ENCODE results near the gene VPS13D.

DNA sequence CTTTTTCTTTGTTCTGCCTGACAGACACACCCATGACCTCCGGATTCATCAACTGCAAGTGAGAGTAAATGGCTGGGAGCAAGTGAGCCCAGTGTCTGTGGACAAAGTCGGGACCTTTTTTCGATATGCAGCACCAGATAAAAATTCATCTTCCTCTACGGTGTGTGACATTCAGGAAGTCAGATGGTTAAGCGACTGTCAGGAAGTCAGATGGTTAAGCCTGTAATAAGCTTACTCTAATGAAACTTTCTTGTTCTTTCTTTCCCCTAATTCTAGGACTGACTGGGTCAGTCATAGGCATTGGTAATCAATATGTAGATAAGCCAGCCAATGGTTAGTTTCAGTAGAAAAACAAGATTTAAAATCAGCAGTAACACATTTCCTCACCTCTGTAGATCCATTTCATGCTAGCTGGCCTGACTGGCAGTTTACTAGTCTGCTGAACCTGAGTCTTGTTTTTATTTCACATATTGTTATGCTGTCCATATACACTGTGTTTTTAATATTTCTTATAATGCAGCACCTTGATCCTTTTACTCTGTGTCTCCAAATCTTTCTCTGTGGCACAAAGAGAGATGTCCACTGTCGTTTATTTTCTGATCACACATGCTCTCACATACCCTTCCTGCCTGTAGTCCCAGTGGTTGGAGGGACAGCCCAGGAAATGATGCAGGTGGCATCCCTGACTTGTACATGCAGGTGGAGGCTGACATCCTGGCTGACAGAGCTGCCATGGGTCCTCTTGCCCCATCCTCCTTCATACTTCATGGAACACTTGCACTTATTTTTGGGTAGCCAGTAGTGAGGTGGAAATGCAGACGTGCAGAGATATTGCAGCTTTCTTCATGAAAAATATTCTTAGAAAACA is 115.8 kb downstream of the VPS13D start:
- TF ChIP-seq, protein P1, sequence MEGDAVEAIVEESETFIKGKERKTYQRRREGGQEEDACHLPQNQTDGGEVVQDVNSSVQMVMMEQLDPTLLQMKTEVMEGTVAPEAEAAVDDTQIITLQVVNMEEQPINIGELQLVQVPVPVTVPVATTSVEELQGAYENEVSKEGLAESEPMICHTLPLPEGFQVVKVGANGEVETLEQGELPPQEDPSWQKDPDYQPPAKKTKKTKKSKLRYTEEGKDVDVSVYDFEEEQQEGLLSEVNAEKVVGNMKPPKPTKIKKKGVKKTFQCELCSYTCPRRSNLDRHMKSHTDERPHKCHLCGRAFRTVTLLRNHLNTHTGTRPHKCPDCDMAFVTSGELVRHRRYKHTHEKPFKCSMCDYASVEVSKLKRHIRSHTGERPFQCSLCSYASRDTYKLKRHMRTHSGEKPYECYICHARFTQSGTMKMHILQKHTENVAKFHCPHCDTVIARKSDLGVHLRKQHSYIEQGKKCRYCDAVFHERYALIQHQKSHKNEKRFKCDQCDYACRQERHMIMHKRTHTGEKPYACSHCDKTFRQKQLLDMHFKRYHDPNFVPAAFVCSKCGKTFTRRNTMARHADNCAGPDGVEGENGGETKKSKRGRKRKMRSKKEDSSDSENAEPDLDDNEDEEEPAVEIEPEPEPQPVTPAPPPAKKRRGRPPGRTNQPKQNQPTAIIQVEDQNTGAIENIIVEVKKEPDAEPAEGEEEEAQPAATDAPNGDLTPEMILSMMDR (conservative IDR thresholded peaks at IDR 0.05; ENCODE audit: low read depth in 2 of 2) = no peak
- TF ChIP-seq POLR2AphosphoS5 (IDR thresholded peaks at IDR 0.05; ENCODE audit: low read depth) (no peak), EZH2 (IDR thresholded peaks at IDR 0.05; ENCODE audit: low read depth, unreplicated experiment) (no peak), EZH2phosphoT487 (IDR thresholded peaks at IDR 0.05; ENCODE audit: unreplicated experiment) (no peak), STAT1 (IDR thresholded peaks at IDR 0.05; ENCODE audit: unreplicated experiment) (no peak), CREB1 (CRISPR knock-in tag; IDR thresholded peaks at IDR 0.05; ENCODE audit: low read depth) (no peak), ZNF114 (CRISPR knock-in tag; IDR thresholded peaks at IDR 0.05) (no peak), JUNB (IDR thresholded peaks at IDR 0.05; ENCODE audit: unreplicated experiment) (no peak), NANOG (IDR thresholded peaks at IDR 0.05; ENCODE audit: borderline replicate concordance) (no peak), ZNF331 (CRISPR knock-in tag; IDR thresholded peaks at IDR 0.05; ENCODE audit: low read depth) (no peak)
- TF ChIP-seq, protein P2, sequence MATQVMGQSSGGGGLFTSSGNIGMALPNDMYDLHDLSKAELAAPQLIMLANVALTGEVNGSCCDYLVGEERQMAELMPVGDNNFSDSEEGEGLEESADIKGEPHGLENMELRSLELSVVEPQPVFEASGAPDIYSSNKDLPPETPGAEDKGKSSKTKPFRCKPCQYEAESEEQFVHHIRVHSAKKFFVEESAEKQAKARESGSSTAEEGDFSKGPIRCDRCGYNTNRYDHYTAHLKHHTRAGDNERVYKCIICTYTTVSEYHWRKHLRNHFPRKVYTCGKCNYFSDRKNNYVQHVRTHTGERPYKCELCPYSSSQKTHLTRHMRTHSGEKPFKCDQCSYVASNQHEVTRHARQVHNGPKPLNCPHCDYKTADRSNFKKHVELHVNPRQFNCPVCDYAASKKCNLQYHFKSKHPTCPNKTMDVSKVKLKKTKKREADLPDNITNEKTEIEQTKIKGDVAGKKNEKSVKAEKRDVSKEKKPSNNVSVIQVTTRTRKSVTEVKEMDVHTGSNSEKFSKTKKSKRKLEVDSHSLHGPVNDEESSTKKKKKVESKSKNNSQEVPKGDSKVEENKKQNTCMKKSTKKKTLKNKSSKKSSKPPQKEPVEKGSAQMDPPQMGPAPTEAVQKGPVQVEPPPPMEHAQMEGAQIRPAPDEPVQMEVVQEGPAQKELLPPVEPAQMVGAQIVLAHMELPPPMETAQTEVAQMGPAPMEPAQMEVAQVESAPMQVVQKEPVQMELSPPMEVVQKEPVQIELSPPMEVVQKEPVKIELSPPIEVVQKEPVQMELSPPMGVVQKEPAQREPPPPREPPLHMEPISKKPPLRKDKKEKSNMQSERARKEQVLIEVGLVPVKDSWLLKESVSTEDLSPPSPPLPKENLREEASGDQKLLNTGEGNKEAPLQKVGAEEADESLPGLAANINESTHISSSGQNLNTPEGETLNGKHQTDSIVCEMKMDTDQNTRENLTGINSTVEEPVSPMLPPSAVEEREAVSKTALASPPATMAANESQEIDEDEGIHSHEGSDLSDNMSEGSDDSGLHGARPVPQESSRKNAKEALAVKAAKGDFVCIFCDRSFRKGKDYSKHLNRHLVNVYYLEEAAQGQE (IDR thresholded peaks at IDR 0.05; ENCODE audit: unreplicated experiment) = no peak
- TF ChIP-seq, protein P3, sequence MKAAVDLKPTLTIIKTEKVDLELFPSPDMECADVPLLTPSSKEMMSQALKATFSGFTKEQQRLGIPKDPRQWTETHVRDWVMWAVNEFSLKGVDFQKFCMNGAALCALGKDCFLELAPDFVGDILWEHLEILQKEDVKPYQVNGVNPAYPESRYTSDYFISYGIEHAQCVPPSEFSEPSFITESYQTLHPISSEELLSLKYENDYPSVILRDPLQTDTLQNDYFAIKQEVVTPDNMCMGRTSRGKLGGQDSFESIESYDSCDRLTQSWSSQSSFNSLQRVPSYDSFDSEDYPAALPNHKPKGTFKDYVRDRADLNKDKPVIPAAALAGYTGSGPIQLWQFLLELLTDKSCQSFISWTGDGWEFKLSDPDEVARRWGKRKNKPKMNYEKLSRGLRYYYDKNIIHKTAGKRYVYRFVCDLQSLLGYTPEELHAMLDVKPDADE (IDR thresholded peaks at IDR 0.05) = no peak
- TF ChIP-seq, protein P4, sequence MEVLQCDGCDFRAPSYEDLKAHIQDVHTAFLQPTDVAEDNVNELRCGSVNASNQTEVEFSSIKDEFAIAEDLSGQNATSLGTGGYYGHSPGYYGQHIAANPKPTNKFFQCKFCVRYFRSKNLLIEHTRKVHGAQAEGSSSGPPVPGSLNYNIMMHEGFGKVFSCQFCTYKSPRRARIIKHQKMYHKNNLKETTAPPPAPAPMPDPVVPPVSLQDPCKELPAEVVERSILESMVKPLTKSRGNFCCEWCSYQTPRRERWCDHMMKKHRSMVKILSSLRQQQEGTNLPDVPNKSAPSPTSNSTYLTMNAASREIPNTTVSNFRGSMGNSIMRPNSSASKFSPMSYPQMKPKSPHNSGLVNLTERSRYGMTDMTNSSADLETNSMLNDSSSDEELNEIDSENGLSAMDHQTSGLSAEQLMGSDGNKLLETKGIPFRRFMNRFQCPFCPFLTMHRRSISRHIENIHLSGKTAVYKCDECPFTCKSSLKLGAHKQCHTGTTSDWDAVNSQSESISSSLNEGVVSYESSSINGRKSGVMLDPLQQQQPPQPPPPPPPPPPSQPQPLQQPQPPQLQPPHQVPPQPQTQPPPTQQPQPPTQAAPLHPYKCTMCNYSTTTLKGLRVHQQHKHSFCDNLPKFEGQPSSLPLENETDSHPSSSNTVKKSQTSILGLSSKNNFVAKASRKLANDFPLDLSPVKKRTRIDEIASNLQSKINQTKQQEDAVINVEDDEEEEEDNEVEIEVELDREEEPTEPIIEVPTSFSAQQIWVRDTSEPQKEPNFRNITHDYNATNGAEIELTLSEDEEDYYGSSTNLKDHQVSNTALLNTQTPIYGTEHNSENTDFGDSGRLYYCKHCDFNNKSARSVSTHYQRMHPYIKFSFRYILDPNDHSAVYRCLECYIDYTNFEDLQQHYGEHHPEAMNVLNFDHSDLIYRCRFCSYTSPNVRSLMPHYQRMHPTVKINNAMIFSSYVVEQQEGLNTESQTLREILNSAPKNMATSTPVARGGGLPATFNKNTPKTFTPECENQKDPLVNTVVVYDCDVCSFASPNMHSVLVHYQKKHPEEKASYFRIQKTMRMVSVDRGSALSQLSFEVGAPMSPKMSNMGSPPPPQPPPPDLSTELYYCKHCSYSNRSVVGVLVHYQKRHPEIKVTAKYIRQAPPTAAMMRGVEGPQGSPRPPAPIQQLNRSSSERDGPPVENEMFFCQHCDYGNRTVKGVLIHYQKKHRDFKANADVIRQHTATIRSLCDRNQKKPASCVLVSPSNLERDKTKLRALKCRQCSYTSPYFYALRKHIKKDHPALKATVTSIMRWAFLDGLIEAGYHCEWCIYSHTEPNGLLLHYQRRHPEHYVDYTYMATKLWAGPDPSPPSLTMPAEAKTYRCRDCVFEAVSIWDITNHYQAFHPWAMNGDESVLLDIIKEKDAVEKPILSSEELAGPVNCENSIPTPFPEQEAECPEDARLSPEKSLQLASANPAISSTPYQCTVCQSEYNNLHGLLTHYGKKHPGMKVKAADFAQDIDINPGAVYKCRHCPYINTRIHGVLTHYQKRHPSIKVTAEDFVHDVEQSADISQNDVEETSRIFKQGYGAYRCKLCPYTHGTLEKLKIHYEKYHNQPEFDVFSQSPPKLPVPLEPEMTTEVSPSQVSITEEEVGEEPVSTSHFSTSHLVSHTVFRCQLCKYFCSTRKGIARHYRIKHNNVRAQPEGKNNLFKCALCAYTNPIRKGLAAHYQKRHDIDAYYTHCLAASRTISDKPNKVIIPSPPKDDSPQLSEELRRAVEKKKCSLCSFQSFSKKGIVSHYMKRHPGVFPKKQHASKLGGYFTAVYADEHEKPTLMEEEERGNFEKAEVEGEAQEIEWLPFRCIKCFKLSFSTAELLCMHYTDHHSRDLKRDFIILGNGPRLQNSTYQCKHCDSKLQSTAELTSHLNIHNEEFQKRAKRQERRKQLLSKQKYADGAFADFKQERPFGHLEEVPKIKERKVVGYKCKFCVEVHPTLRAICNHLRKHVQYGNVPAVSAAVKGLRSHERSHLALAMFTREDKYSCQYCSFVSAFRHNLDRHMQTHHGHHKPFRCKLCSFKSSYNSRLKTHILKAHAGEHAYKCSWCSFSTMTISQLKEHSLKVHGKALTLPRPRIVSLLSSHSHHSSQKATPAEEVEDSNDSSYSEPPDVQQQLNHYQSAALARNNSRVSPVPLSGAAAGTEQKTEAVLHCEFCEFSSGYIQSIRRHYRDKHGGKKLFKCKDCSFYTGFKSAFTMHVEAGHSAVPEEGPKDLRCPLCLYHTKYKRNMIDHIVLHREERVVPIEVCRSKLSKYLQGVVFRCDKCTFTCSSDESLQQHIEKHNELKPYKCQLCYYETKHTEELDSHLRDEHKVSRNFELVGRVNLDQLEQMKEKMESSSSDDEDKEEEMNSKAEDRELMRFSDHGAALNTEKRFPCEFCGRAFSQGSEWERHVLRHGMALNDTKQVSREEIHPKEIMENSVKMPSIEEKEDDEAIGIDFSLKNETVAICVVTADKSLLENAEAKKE (CRISPR knock-in tag; IDR thresholded peaks at IDR 0.05) = no peak

Data from GM23338 (cell line).